ENCODE data around the gene MPC1. TPM values are rescaled to one million over a fixed set of nuclear protein-coding genes. Genes with fewer than 3 reads are reported as not detected.

MPC1 gene
- total RNA-seq, 1 donor from 2014 or later: 88.2 TPM

- peaks cover 0 to 15% (median 14%) of the 10 kb centered on the region in 3 donors for H3K4me1 ChIP-seq (ENCODE audit: control insufficient read depth in 3 of 3, insufficient read depth in 3 of 3, low read length in 3 of 3)
- no peak overlapping the region for H3K4me3 ChIP-seq (ENCODE audit: low read length in 3 of 3)
- H3K9ac ChIP-seq (ENCODE audit: low read depth in 1 of 3, low read length in 3 of 3): no peak overlapping the region
- H3K27ac ChIP-seq (ENCODE audit: low read depth, low read length): no peak overlapping the region
- peaks cover 13 to 21% (median 15%) of the 10 kb centered on the region in 3 donors for H3K36me3 ChIP-seq (ENCODE audit: control insufficient read depth in 3 of 3, insufficient read depth in 3 of 3, low read length in 3 of 3)
- H3K9me3 ChIP-seq (ENCODE audit: control insufficient read depth in 3 of 3, low read length in 3 of 3): no peaks in the 10 kb centered on the region
- no peaks in the 10 kb centered on the region for H3K27me3 ChIP-seq (ENCODE audit: control insufficient read depth in 3 of 3, insufficient read depth in 3 of 3, low read length in 3 of 3)
Observed at GRCh38 chr6:166331503-166332415, 51.0 kb downstream of the MPC1 start.

GRCh38 chr6:166330612-166331011 lies 52.1 kb downstream of the MPC1 start:
- no peaks in the 10 kb centered on the region for H3K27me3 ChIP-seq (ENCODE audit: control insufficient read depth in 3 of 3, insufficient read depth in 3 of 3, low read length in 3 of 3)
- no peak overlapping the region for H3K4me3 ChIP-seq (ENCODE audit: low read length in 3 of 3)
- no peaks in the 10 kb centered on the region for H3K9me3 ChIP-seq (ENCODE audit: control insufficient read depth in 3 of 3, low read length in 3 of 3)
- H3K9ac ChIP-seq (ENCODE audit: low read depth in 1 of 3, low read length in 3 of 3): no peak overlapping the region
- H3K36me3 ChIP-seq (ENCODE audit: control insufficient read depth in 3 of 3, insufficient read depth in 3 of 3, low read length in 3 of 3): peaks cover 18 to 28% (median 21%) of the 10 kb centered on the region in 3 donors
- H3K4me1 ChIP-seq (ENCODE audit: control insufficient read depth in 3 of 3, insufficient read depth in 3 of 3, low read length in 3 of 3): peaks cover 0 to 11% (median 10%) of the 10 kb centered on the region in 3 donors
- H3K27ac ChIP-seq (ENCODE audit: low read depth, low read length): no peak overlapping the region

GRCh38 chr6:166325383-166326042 lies 57.2 kb downstream of the MPC1 start:
- H3K27ac ChIP-seq (ENCODE audit: low read depth, low read length): no peak overlapping the region
- H3K9ac ChIP-seq (ENCODE audit: low read depth in 1 of 3, low read length in 3 of 3): no peak overlapping the region
- no peaks in the 10 kb centered on the region for H3K27me3 ChIP-seq (ENCODE audit: control insufficient read depth in 3 of 3, insufficient read depth in 3 of 3, low read length in 3 of 3)
- H3K9me3 ChIP-seq (ENCODE audit: control insufficient read depth in 3 of 3, low read length in 3 of 3): no peaks in the 10 kb centered on the region
- no peak overlapping the region for H3K4me3 ChIP-seq (ENCODE audit: low read length in 3 of 3)
- H3K4me1 ChIP-seq (ENCODE audit: control insufficient read depth in 3 of 3, insufficient read depth in 3 of 3, low read length in 3 of 3): peaks cover 0 to 1% (median 1%) of the 10 kb centered on the region in 3 donors
- peaks cover 22 to 51% (median 38%) of the 10 kb centered on the region in 3 donors for H3K36me3 ChIP-seq (ENCODE audit: control insufficient read depth in 3 of 3, insufficient read depth in 3 of 3, low read length in 3 of 3)

- Histone ChIP-seq H3K27ac (ENCODE audit: low read depth, low read length) (no peak overlapping the region), H3K9ac (ENCODE audit: low read depth in 1 of 3, low read length in 3 of 3) (no peak overlapping the region), H3K27me3 (ENCODE audit: control insufficient read depth in 3 of 3, insufficient read depth in 3 of 3, low read length in 3 of 3) (no peaks in the 10 kb centered on the region), H3K9me3 (ENCODE audit: control insufficient read depth in 3 of 3, low read length in 3 of 3) (no peaks in the 10 kb centered on the region), H3K4me3 (ENCODE audit: low read length in 3 of 3) (no peak overlapping the region), H3K36me3 (ENCODE audit: control insufficient read depth in 3 of 3, insufficient read depth in 3 of 3, low read length in 3 of 3) (peaks cover 17 to 44% (median 42%) of the 10 kb centered on the region in 3 donors), H3K4me1 (ENCODE audit: control insufficient read depth in 3 of 3, insufficient read depth in 3 of 3, low read length in 3 of 3) (peaks cover 0 to 2% (median 0%) of the 10 kb centered on the region in 3 donors)
Observed at GRCh38 chr6:166323395-166323794, 59.3 kb downstream of the MPC1 start.

GRCh38 chr6:166318649-166319600 lies 63.8 kb downstream of the MPC1 start:
- no peak overlapping the region for H3K4me3 ChIP-seq (ENCODE audit: low read length in 3 of 3)
- H3K27ac ChIP-seq (ENCODE audit: low read depth, low read length): no peak overlapping the region
- peaks cover 5 to 21% (median 13%) of the 10 kb centered on the region in 3 donors for H3K36me3 ChIP-seq (ENCODE audit: control insufficient read depth in 3 of 3, insufficient read depth in 3 of 3, low read length in 3 of 3)
- H3K9me3 ChIP-seq (ENCODE audit: control insufficient read depth in 3 of 3, low read length in 3 of 3): no peaks in the 10 kb centered on the region
- peaks cover 0 to 2% (median 0%) of the 10 kb centered on the region in 3 donors for H3K4me1 ChIP-seq (ENCODE audit: control insufficient read depth in 3 of 3, insufficient read depth in 3 of 3, low read length in 3 of 3)
- H3K27me3 ChIP-seq (ENCODE audit: control insufficient read depth in 3 of 3, insufficient read depth in 3 of 3, low read length in 3 of 3): no peaks in the 10 kb centered on the region
- no peak overlapping the region for H3K9ac ChIP-seq (ENCODE audit: low read depth in 1 of 3, low read length in 3 of 3)

- H3K9ac ChIP-seq (ENCODE audit: low read depth in 1 of 3, low read length in 3 of 3): no peak overlapping the region
- no peak overlapping the region for H3K27ac ChIP-seq (ENCODE audit: low read depth, low read length)
- H3K9me3 ChIP-seq (ENCODE audit: control insufficient read depth in 3 of 3, low read length in 3 of 3): no peaks in the 10 kb centered on the region
- no peaks in the 10 kb centered on the region for H3K27me3 ChIP-seq (ENCODE audit: control insufficient read depth in 3 of 3, insufficient read depth in 3 of 3, low read length in 3 of 3)
- peaks cover 0 to 2% (median 0%) of the 10 kb centered on the region in 3 donors for H3K4me1 ChIP-seq (ENCODE audit: control insufficient read depth in 3 of 3, insufficient read depth in 3 of 3, low read length in 3 of 3)
- H3K36me3 ChIP-seq (ENCODE audit: control insufficient read depth in 3 of 3, insufficient read depth in 3 of 3, low read length in 3 of 3): peaks cover 5 to 20% (median 8%) of the 10 kb centered on the region in 3 donors
- H3K4me3 ChIP-seq (ENCODE audit: low read length in 3 of 3): no peak overlapping the region
Observed at GRCh38 chr6:166318227-166318626, 64.5 kb downstream of the MPC1 start.

- Histone ChIP-seq H3K36me3 (ENCODE audit: control insufficient read depth in 3 of 3, insufficient read depth in 3 of 3, low read length in 3 of 3) (peaks cover 5 to 17% (median 8%) of the 10 kb centered on the region in 3 donors), H3K9me3 (ENCODE audit: control insufficient read depth in 3 of 3, low read length in 3 of 3) (no peaks in the 10 kb centered on the region), H3K27ac (ENCODE audit: low read depth, low read length) (no peak overlapping the region), H3K4me1 (ENCODE audit: control insufficient read depth in 3 of 3, insufficient read depth in 3 of 3, low read length in 3 of 3) (peaks cover 0 to 2% (median 0%) of the 10 kb centered on the region in 3 donors), H3K27me3 (ENCODE audit: control insufficient read depth in 3 of 3, insufficient read depth in 3 of 3, low read length in 3 of 3) (no peaks in the 10 kb centered on the region), H3K9ac (ENCODE audit: low read depth in 1 of 3, low read length in 3 of 3) (no peak overlapping the region), H3K4me3 (ENCODE audit: low read length in 3 of 3) (no peak overlapping the region)
Observed at GRCh38 chr6:166317261-166318212, 65.2 kb downstream of the MPC1 start.

GRCh38 chr6:166315436-166315835 lies 67.3 kb downstream of the MPC1 start:
- Histone ChIP-seq H3K27ac (ENCODE audit: low read depth, low read length) (no peak overlapping the region), H3K4me3 (ENCODE audit: low read length in 3 of 3) (no peak overlapping the region), H3K27me3 (ENCODE audit: control insufficient read depth in 3 of 3, insufficient read depth in 3 of 3, low read length in 3 of 3) (peaks cover 0 to 5% (median 0%) of the 10 kb centered on the region in 3 donors), H3K9ac (ENCODE audit: low read depth in 1 of 3, low read length in 3 of 3) (no peak overlapping the region), H3K4me1 (ENCODE audit: control insufficient read depth in 3 of 3, insufficient read depth in 3 of 3, low read length in 3 of 3) (peaks cover 0 to 2% (median 0%) of the 10 kb centered on the region in 3 donors), H3K9me3 (ENCODE audit: control insufficient read depth in 3 of 3, low read length in 3 of 3) (no peaks in the 10 kb centered on the region), H3K36me3 (ENCODE audit: control insufficient read depth in 3 of 3, insufficient read depth in 3 of 3, low read length in 3 of 3) (peaks cover 0 to 8% (median 3%) of the 10 kb centered on the region in 3 donors)

All from skeletal muscle tissue (tissue), 4 donors.